NCI-H2227 (cell line): ENCODE results near the gene NUTM2G.
"Not testable (repeated sequence)": the region's sequence is repeated elsewhere in the genome, so short reads cannot be mapped to it uniquely, and the experiment has no call there.

ENCODE experiments used
- DNase-seq: peaks from one replicate; lab custom pipeline; 2025; ENCODE audit not compliant: unreplicated experiment; lab: John Stamatoyannopoulos, UW

The NUTM2G gene

DNA sequence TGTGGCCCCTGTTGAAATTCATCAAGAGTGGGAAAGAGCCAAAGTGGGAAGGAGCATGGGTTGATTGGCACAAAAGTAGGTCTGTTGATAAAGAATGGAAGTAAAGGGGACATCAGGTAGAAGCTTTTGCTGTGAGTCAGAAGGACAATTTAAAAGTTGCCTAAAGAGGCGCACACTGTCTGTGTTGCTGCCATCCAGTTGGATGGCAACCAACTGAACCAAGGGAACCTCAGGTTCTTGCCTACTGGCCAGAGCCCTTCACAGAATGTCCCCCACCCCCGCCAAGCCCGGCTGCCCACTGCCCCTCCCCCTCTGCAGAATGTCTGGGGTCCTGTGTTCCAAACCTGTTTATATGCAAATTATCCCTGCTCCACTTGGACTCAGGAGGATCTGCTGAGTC is at the start of gene NUTM2G:
Gene NUTM2G, plus strand, starts transcription at position 301 of the 400 bp plus-strand sequence. CDS start 182 bp downstream, outside the sequence.
- not testable (repeated sequence) for DNase-seq

DNA sequence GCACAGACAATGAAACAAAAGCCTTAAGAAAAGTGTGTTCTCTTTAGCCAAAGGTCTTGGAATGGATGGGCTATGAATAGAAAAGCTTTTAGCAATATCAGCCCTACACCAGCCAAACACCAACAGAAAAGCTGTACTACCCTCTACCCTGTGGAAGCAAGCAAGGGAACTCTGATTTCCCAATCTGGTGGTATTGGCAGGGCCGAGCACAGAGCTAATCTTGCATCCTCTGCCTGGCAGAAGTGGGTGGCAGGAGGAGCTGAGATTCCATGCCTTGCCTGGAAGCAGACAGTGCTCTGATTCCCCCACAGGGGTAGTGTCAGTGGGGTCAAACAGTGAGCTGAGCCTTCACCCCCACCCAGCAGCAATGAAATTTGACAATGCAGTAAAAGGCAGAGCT is 44.7 kb upstream of the NUTM2G start:
- no peak for DNase-seq

DNA sequence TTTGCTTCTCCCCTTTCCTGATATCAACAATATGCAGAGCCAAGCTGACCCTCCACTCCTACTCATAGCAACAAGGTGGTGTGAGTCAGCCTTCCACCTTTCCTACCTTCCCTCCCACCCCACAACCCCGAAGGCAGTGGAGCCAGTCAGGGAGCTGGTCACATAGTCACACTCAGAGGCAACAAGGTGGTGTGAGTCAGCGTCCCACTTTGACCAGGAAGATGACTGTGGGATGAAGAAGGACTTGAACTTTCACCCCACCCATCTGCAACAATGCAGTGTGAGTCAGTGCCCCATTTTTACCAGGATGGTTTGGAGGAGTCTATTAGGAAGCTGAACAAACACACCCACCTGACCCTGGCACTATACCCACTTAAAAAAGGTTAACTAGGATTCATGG is 44.2 kb upstream of the NUTM2G start:
- DNase-seq: no peak

DNA sequence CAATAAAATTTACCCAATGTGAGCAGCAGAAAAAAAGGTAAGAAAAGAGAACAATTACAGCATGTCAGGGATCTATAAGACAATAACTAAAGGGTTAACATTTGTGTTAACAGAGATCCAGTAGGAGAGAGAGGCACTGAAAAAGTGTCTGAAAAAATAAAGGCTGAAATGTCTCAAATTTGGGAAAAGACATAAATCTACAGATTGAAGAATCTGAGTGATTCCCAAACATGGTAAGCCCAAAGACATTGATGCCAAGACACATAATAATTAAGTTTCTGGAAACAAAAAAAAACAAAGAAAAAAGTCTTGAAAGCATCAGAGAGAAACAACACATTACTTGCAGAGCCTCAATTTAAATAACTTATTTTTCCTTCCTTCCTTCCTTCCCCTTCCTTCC is 43.2 kb upstream of the NUTM2G start:
- no peak for DNase-seq

DNA sequence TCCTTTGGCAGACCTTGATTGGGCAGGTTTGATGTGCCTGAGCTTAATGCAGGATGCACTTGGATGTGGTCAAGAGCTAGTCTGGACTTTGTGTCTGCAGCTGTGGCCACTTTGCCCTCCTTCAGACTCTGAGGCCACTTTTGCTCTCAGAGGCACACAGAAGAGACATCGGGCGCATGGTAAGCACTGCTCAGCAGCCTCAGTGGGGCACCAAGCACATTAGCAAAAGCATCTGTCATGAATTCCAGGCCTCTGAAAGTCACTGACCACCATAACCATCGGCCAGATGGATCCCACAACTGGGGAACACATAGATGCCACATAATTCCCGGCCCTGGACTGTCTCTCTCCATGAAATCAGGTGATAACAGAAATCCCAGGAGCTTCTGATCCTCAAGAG is 40.1 kb upstream of the NUTM2G start:
- DNase-seq: no peak

DNA sequence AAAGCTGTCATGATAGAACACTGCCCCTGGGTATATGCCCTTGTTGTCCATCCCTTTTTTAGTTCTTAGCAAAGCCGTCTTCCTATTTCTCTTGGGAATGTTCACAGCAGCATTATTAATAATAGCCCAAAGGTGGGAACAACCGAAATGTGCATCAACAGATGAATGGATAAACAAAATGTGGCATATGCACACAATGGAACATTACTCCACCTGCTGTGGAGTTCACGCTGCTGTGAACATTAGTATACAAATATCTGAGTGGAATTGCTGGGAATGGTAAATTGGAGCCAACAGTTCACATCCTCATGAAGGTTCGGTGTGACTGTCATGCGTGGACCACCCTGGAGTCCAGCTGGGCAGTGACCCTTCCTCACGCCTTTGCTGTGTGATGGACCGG is 36.5 kb upstream of the NUTM2G start:
- DNase-seq: no peak

GRCh38 chr9:96900010-96900409 is 28.6 kb upstream of the NUTM2G start:
- not testable (repeated sequence) for DNase-seq

GRCh38 chr9:96904947-96905722 is 23.5 kb upstream of the NUTM2G start:
- not testable (repeated sequence) for DNase-seq

GRCh38 chr9:96908479-96908878 is 20.2 kb upstream of the NUTM2G start:
- not testable (repeated sequence) for DNase-seq

GRCh38 chr9:96915539-96915938 is 13.1 kb upstream of the NUTM2G start:
- DNase-seq: not testable (repeated sequence)

- DNase-seq: not testable (repeated sequence)
Measured at GRCh38 chr9:96916531-96916930, 12.1 kb upstream of the NUTM2G start.

DNA sequence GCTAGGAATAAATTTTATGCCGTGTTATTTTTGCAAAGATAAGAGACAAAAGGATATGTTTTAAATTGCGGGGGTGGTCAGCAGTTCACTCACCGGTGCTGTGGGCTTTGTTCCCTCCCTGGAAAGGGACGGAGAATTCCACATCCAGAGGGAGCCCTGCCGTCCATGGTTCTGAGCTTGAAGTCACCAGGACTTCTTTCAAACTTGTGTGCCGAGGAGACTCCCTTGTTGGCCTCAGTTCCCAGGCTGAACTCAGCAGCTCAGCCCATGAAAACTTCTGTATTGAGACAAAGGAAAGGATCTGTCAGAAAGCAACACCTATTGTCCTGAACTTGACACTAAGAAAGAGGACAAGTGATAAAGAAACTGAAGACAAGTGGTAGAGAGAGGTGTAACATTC is 10.1 kb upstream of the NUTM2G start:
- DNase-seq: not testable (repeated sequence)

- DNase-seq: not testable (repeated sequence)
Measured at GRCh38 chr9:96920803-96921202, 7.8 kb upstream of the NUTM2G start.

DNA sequence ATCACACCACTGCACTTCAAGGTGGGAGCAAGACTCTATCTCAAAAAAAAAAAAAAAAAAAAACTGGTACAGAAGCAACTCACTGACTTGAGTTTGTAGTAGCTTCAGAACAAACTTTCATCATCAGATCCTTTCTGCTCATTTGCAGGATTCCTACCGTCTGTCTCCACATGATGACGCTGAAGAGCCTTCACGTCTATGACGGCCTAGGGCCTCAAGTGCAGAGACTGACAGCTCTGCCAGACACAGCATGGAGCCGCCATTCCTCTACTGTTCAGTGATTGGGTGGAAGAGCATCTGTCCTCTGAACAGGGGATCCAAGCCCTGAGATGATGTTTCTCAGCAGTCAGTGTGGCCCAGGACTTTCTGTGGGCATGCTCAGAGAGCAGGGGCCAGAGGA is 3.1 kb upstream of the NUTM2G start:
- DNase-seq: not testable (repeated sequence)

GRCh38 chr9:96931665-96932064 is 3.0 kb downstream of the NUTM2G start:
- DNase-seq: not testable (repeated sequence)

GRCh38 chr9:96934097-96934496 is 5.5 kb downstream of the NUTM2G start:
- DNase-seq: not testable (repeated sequence)

DNA sequence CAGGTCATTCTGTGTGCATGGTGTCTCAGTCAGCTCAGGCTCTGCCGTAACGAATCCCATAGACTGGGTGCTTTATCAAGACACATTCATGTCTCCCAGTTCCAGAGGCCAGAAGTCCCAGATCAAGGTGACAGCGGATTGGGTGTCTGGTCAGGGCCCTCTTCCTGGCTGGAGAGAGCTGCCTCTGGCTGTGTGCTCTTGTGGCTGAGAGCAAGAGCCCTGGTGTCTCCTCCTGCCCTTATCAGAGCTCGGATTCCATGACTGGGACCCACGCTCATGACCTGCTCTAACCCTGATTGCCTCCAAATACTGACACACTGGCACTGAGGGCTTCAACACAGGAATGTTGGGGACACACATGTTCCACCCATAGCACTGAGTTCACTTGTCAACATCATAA is 6.1 kb downstream of the NUTM2G start:
- DNase-seq: not testable (repeated sequence)

DNA sequence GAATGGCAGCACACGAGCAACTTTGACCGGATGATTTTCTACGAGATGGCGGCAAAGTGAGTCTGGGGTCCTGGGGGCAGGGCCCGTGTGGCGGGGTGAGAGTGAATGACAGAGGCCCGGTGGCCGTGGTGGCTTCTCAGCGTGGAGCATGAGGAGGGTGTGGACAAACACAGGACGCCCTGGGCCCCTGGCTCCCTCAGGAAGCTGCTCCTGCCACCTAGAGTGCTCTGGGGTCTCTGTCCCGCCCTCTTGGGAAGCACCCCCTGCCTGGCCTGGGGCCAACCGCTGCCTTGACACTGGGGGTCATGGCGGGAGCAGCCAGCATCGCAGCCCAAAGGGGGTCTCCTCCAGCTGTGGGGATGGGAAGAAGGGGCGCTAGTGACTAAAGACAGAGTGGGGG is 6.8 kb downstream of the NUTM2G start:
- DNase-seq: not testable (repeated sequence)

DNA sequence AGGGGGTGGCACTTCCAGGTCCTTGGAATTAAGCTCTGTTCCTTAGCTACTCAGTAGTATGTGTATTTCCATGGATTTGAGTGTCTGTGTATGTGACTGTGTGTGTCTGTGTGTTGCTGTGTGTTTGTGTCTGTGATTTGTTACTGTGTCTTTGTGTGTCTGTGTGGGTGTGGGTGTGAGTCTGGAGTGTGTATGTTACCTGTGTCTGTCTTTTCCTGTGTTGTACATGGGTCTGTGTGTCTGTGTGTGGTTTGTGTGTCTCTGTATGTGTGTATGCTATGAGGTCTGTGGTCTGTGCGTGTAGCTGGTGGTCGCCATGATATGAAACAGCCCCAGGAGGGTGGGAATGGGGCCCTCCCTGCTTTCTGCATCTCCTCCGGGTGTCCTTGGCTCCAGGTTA is 8.8 kb downstream of the NUTM2G start:
- DNase-seq: not testable (repeated sequence)

GRCh38 chr9:96938957-96939665 is 10.5 kb downstream of the NUTM2G start:
- DNase-seq: not testable (repeated sequence)

- DNase-seq: not testable (repeated sequence)
Measured at GRCh38 chr9:96940982-96941381, 12.3 kb downstream of the NUTM2G start.

- DNase-seq: not testable (repeated sequence)
Measured at GRCh38 chr9:96941628-96942027, 13.0 kb downstream of the NUTM2G start.
